ENCODE measurements around the gene TPP1. TPM values are rescaled to one million over a fixed set of nuclear protein-coding genes. Genes with fewer than 3 reads are reported as not detected.

TPP1 gene
- total and polyA plus RNA-seq, 2 of the 13 experiments (the other 11 are each of a cell fraction or from before 2014, with no cell fraction given): 13.9 to 74.6 TPM

- peak; percentile 85 for TF ChIP-seq POLR2G (IDR thresholded peaks at IDR 0.05; ENCODE audit: low read depth, low read length)
- TF ChIP-seq ZNF430 (CRISPR knock-in tag; IDR thresholded peaks at IDR 0.05): peak; percentile 76
- TF ChIP-seq, protein P1, sequence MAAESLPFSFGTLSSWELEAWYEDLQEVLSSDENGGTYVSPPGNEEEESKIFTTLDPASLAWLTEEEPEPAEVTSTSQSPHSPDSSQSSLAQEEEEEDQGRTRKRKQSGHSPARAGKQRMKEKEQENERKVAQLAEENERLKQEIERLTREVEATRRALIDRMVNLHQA (CRISPR knock-in tag; IDR thresholded peaks at IDR 0.05): no peak
- peak; percentile 44; the same call in 1 of the 2 replicates for TF ChIP-seq SIN3B (IDR thresholded peaks at IDR 0.05; ENCODE audit: low read length)
- TF ChIP-seq, protein P2, sequence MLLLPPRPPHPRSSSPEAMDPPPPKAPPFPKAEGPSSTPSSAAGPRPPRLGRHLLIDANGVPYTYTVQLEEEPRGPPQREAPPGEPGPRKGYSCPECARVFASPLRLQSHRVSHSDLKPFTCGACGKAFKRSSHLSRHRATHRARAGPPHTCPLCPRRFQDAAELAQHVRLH (CRISPR knock-in tag; IDR thresholded peaks at IDR 0.05; ENCODE audit: borderline replicate concordance, low read depth): peak; percentile 83; the same call in 1 of the 2 replicates
- no peak for TF ChIP-seq NFE2L2 (IDR thresholded peaks at IDR 0.05; ENCODE audit: low read length)
- TF ChIP-seq, protein P3, sequence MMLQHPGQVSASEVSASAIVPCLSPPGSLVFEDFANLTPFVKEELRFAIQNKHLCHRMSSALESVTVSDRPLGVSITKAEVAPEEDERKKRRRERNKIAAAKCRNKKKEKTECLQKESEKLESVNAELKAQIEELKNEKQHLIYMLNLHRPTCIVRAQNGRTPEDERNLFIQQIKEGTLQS (CRISPR knock-in tag; IDR thresholded peaks at IDR 0.05): no peak; the same call in 1 of the 2 replicates
- TF ChIP-seq, protein P4, sequence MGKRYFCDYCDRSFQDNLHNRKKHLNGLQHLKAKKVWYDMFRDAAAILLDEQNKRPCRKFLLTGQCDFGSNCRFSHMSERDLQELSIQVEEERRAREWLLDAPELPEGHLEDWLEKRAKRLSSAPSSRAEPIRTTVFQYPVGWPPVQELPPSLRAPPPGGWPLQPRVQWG (CRISPR knock-in tag; IDR thresholded peaks at IDR 0.05; ENCODE audit: borderline replicate concordance, low read depth): 0 out of 2 replicates have a peak, but pooled peaks have one; percentile 21
- no peak for TF ChIP-seq CREB1 (IDR thresholded peaks at IDR 0.05)
- peak; percentile 79 for TF ChIP-seq CREB1 (CRISPR knock-in tag; IDR thresholded peaks at IDR 0.05)
- TF ChIP-seq MED1 (CRISPR knock-in tag; IDR thresholded peaks at IDR 0.05): peak; percentile 54; the same call in 1 of the 2 replicates
- no peak for TF ChIP-seq ZNF766 (CRISPR knock-in tag; IDR thresholded peaks at IDR 0.05; ENCODE audit: borderline replicate concordance)
- TF ChIP-seq TMF1 (CRISPR knock-in tag; IDR thresholded peaks at IDR 0.05; ENCODE audit: low read depth): peak; percentile 90
- no peak for TF ChIP-seq AGO2 (optimal IDR thresholded peaks at IDR 0.05; ENCODE audit: low read depth, low read length)
- TF ChIP-seq DR1 (CRISPR knock-in tag; IDR thresholded peaks at IDR 0.05): peak; percentile 65
- TF ChIP-seq THRA (CRISPR knock-in tag; IDR thresholded peaks at IDR 0.05; ENCODE audit: borderline replicate concordance): peak; percentile 53; the same call in 1 of the 2 replicates
- TF ChIP-seq SOX5 (CRISPR knock-in tag; IDR thresholded peaks at IDR 0.05; ENCODE audit: borderline replicate concordance): peak; percentile 49; the same call in 1 of the 2 replicates
- TF ChIP-seq, protein P5, sequence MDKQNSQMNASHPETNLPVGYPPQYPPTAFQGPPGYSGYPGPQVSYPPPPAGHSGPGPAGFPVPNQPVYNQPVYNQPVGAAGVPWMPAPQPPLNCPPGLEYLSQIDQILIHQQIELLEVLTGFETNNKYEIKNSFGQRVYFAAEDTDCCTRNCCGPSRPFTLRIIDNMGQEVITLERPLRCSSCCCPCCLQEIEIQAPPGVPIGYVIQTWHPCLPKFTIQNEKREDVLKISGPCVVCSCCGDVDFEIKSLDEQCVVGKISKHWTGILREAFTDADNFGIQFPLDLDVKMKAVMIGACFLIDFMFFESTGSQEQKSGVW (CRISPR knock-in tag; IDR thresholded peaks at IDR 0.05; ENCODE audit: borderline replicate concordance): 0 out of 2 replicates have a peak, but pooled peaks have one; percentile 54
- TF ChIP-seq ZNF660 (CRISPR knock-in tag; IDR thresholded peaks at IDR 0.05; ENCODE audit: borderline replicate concordance, low read depth): no peak
- TF ChIP-seq ZNF552 (CRISPR knock-in tag; IDR thresholded peaks at IDR 0.05; ENCODE audit: borderline replicate concordance): no peak
- no peak for TF ChIP-seq ZNF883 (CRISPR knock-in tag; IDR thresholded peaks at IDR 0.05; ENCODE audit: not compliant biosample characterization)
- TF ChIP-seq, protein P6, sequence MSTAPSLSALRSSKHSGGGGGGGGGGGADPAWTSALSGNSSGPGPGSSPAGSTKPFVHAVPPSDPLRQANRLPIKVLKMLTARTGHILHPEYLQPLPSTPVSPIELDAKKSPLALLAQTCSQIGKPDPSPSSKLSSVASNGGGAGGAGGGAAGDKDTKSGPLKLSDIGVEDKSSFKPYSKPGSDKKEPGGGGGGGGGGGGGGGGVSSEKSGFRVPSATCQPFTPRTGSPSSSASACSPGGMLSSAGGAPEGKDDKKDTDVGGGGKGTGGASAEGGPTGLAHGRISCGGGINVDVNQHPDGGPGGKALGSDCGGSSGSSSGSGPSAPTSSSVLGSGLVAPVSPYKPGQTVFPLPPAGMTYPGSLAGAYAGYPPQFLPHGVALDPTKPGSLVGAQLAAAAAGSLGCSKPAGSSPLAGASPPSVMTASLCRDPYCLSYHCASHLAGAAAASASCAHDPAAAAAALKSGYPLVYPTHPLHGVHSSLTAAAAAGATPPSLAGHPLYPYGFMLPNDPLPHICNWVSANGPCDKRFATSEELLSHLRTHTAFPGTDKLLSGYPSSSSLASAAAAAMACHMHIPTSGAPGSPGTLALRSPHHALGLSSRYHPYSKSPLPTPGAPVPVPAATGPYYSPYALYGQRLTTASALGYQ (CRISPR knock-in tag; IDR thresholded peaks at IDR 0.05): 0 out of 2 replicates have a peak, but pooled peaks have one; percentile 30
- no peak for TF ChIP-seq GTF3A (CRISPR knock-in tag; conservative IDR thresholded peaks at IDR 0.05)
- TF ChIP-seq ISX (CRISPR knock-in tag; conservative IDR thresholded peaks at IDR 0.05): no peak
Observed at GRCh38 chr11:6603287-6604080, 15.7 kb downstream of the TPP1 start, which contains the start of the genes ILK and RRP8 (continued).

Measured in HepG2 (cell line).